PC-9 (cell line): Measurements from ENCODE around the gene EDA. TPM values are rescaled to one million over a fixed set of nuclear protein-coding genes. Genes with fewer than 3 reads are reported as not detected.

Experiments used
- BruUV-seq: library from RNA; stranded (reverse); fragments of 400-500 nt; replicated peaks from 2 replicates; lab custom pipeline; 2021; lab: Mats Ljungman, UMichigan
- CTCF ChIA-PET: fragments of 300-600 bp; sonication (Branson Sonifier 250); formaldehyde crosslinking; loops from one replicate; lab custom pipeline; 2022; ENCODE audit warnings: antibody characterized with exemption; lab: Charles Lee
- POLR2A ChIA-PET: fragments of 300-600 bp; sonication (Branson Sonifier 250); formaldehyde crosslinking; loops from one replicate; lab custom pipeline; 2022; ENCODE audit warnings: antibody characterized with exemption; ENCODE audit not compliant: unreplicated experiment; lab: Charles Lee
- DNase-seq, 2 experiments: peaks; one replicate each; pipeline versions ENCODE4 v3.0.0 to v3.0.0-alpha.2; 2015 to 2022; ENCODE audit warnings: mixed read lengths in 1 of 2
- H2AFZ ChIP-seq: fragments of 200-600 bp; sonication (generic); 2 replicates; pipeline ENCODE4 v1.8.1; 2017; ENCODE audit warnings: antibody characterized with exemption
- H3F3A ChIP-seq: fragments of 200-600 bp; sonication (generic); 2 replicates; pipeline ENCODE4 v1.8.1; 2017; ENCODE audit warnings: antibody characterized with exemption, mild to moderate bottlenecking, low read depth; ENCODE audit not compliant: insufficient read depth
- H3K27ac ChIP-seq: fragments of 200-600 bp; sonication (generic); 2 replicates; pipeline ENCODE4 v1.6.1; 2016; ENCODE audit warnings: mixed run types
- H3K27me3 ChIP-seq: fragments of 200-600 bp; sonication (generic); 2 replicates; pipeline ENCODE4 v1.6.1; 2016; ENCODE audit warnings: low read depth, mixed run types; ENCODE audit not compliant: insufficient read depth
- H3K36me3 ChIP-seq: fragments of 200-600 bp; sonication (generic); 2 replicates; pipeline ENCODE4 v1.6.1; 2016; ENCODE audit warnings: low read depth, mixed run types
- H3K4me1 ChIP-seq: fragments of 200-600 bp; sonication (generic); replicated peaks from 2 replicates; pipeline ENCODE4 v1.6.1; 2016; ENCODE audit warnings: mixed run types; ENCODE audit not compliant: insufficient read depth
- H3K4me2 ChIP-seq: fragments of 200-600 bp; sonication (generic); 2 replicates; pipeline ENCODE4 v1.6.1; 2017; ENCODE audit warnings: mixed run types
- H3K4me3 ChIP-seq: fragments of 200-600 bp; sonication (generic); 2 replicates; pipeline ENCODE4 v1.6.1; 2016; ENCODE audit warnings: mixed run types
- H3K79me2 ChIP-seq: fragments of 200-600 bp; sonication (generic); 2 replicates; pipeline ENCODE4 v1.6.1; 2017; ENCODE audit warnings: low read depth, mixed run types
- H3K9me2 ChIP-seq: fragments of 200-600 bp; sonication (generic); 2 replicates; pipeline ENCODE4 v1.8.1; 2017; ENCODE audit warnings: mild to moderate bottlenecking; ENCODE audit not compliant: insufficient read depth
- H3K9me3 ChIP-seq: fragments of 200-600 bp; sonication (generic); 2 replicates; pipeline ENCODE4 v1.8.1; 2016; ENCODE audit warnings: low read depth; ENCODE audit not compliant: insufficient read depth
- H4K20me1 ChIP-seq: fragments of 200-600 bp; sonication (generic); 2 replicates; pipeline ENCODE4 v1.8.1; 2017; ENCODE audit not compliant: insufficient read depth
- EZH2 ChIP-seq: fragments of 200-600 bp; sonication (generic); IDR thresholded peaks from 2 replicates; pipeline ENCODE4 v1.8.0; 2017; ENCODE audit warnings: antibody characterized with exemption, low read depth
- intact Hi-C: fragments of 100-400 bp; cut with micrococcal nuclease; formaldehyde crosslinking; loops from one replicate; pipeline ENCODE4 v1.10.0; 2022; ENCODE audit not compliant: unreplicated experiment
- total RNA-seq: library from RNA; stranded (reverse); gene quantifications from 2 replicates; pipeline ENCODE4 v1.2.3, GENCODE V29; 2021
- TF ChIP-seq, protein P1 (sequence below): fragments of 200-600 bp; sonication (generic); conservative IDR thresholded peaks from 2 replicates; pipeline ENCODE4 v1.6.1; 2017; ENCODE audit warnings: mixed run types, antibody characterized with exemption, mild to moderate bottlenecking, moderate library complexity

EDA gene
- total RNA-seq, 1 experiment from 2014 or later: not detected

DNA sequence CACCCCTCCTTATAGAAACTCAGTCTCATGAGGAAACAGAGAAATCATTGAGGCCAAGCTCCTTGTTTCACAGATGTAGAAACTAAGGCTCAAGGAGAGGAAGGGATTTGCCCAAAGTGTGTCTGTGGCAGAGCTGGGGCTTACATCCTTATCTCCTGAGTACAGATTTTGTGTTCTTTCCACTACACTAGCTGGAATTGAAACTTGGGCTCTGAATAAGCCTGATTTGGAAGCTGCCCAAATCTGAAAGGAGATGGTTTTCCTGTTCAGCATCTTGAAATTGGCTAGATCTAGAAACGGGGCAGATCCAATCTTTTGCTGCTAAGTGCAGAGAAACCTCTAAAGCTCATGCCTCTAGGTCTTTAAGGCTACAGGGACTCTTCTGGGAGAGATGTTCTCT is 409.6 kb downstream of the EDA start:
- H3K36me3 ChIP-seq: no peaks in the 10 kb centered on the region
- no TSS peak for BruUV-seq
- no peaks in the 10 kb centered on the region; the same call in 1 of the 2 replicates for H3K27me3 ChIP-seq
- H3K9me2 ChIP-seq: no peaks in the 10 kb centered on the region
- H3K79me2 ChIP-seq: no peaks in the 10 kb centered on the region
- intact Hi-C loops: no loop called here
- no peak overlapping the region for H3K27ac ChIP-seq
- no peak overlapping the region for H3K4me3 ChIP-seq
- no peak for TF ChIP-seq EZH2
- TF ChIP-seq, protein P1, sequence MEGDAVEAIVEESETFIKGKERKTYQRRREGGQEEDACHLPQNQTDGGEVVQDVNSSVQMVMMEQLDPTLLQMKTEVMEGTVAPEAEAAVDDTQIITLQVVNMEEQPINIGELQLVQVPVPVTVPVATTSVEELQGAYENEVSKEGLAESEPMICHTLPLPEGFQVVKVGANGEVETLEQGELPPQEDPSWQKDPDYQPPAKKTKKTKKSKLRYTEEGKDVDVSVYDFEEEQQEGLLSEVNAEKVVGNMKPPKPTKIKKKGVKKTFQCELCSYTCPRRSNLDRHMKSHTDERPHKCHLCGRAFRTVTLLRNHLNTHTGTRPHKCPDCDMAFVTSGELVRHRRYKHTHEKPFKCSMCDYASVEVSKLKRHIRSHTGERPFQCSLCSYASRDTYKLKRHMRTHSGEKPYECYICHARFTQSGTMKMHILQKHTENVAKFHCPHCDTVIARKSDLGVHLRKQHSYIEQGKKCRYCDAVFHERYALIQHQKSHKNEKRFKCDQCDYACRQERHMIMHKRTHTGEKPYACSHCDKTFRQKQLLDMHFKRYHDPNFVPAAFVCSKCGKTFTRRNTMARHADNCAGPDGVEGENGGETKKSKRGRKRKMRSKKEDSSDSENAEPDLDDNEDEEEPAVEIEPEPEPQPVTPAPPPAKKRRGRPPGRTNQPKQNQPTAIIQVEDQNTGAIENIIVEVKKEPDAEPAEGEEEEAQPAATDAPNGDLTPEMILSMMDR: no peak
- no peak for DNase-seq
- H3K4me1 ChIP-seq: no peaks in the 10 kb centered on the region
- no peak overlapping the region for H2AFZ ChIP-seq
- H3K4me2 ChIP-seq: no peak overlapping the region
- no peaks in the 10 kb centered on the region for H4K20me1 ChIP-seq
- H3K9me3 ChIP-seq: no peaks in the 10 kb centered on the region
- ChIA-PET POLR2A (no interaction called here), CTCF (no interaction called here)
- H3F3A ChIP-seq: no peaks in the 10 kb centered on the region

DNA sequence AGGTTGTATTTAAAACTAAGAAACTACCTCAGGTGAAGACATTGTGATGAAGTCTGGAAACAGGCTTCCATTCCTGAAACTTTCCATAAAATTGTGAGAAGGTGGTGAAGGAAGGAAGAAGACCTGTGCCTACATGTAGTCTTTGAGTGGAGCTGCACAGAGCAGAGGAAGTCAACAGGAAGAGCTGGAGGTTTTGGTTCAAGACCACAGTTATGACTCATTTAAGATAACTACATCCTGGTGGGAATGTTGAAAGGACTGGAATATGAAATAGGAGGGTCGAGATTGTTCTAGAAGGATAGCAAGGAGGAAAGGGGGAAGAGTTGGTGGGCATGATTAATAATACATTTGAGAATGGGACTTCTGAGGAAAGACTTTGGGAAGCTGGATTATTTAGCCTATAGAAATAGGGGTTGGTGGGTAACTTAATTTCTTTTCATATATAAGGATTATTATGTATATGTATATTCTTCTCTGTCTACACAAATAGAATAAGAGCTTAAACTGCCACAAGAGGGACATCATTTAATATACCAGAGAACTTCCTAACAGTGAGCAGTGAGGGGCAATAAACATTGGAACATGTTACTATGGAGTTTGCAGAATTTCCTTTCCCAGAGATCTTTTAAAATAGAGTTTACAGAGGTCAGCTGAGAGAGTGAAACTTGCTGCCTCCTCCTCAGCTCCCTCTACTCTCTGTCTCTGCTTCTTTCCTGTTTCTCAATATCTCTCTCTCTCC is 410.4 kb downstream of the EDA start:
- TF ChIP-seq EZH2: no peak
- TF ChIP-seq, protein P1: no peak
- H3K27ac ChIP-seq: no peak overlapping the region
- H3F3A ChIP-seq: no peaks in the 10 kb centered on the region
- H3K4me2 ChIP-seq: no peak overlapping the region
- H4K20me1 ChIP-seq: no peaks in the 10 kb centered on the region
- ChIA-PET CTCF (no interaction called here), POLR2A (interaction anchor here (0.7 kb wide), 1 partner anchor 530 kb away, joined by 7 read pairs; no protein-coding TSS in a partner anchor)
- intact Hi-C loops: no loop called here
- no peak overlapping the region for H2AFZ ChIP-seq
- no TSS peak for BruUV-seq
- no peak for DNase-seq
- no peak overlapping the region for H3K4me3 ChIP-seq
- no peaks in the 10 kb centered on the region; the same call in 1 of the 2 replicates for H3K27me3 ChIP-seq
- H3K36me3 ChIP-seq: no peaks in the 10 kb centered on the region
- H3K4me1 ChIP-seq: no peaks in the 10 kb centered on the region
- H3K79me2 ChIP-seq: no peaks in the 10 kb centered on the region
- H3K9me3 ChIP-seq: no peaks in the 10 kb centered on the region
- H3K9me2 ChIP-seq: no peaks in the 10 kb centered on the region

DNA sequence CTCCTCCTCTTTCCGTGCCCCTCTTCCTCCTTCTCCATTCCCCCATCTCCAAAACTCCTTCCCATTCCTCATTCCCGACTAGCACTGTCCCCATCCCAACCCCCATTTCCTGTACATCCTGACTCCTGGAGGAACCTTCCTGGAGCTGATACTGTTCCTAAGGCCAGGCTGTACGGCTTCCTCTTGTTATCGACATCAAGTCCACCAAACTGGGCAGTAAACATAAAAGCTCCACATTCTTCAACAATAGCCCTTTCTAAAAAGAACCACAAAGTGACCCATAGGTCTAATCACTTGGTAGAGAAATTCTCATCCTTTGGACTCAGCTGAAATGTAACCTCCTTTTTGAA is 410.9 kb downstream of the EDA start:
- Histone ChIP-seq H3K4me2 (no peak overlapping the region), H3K9me3 (no peaks in the 10 kb centered on the region), H3K4me1 (no peaks in the 10 kb centered on the region), H4K20me1 (no peaks in the 10 kb centered on the region), H3K4me3 (no peak overlapping the region), H3K27ac (no peak overlapping the region), H3K36me3 (no peaks in the 10 kb centered on the region), H3K27me3 (no peaks in the 10 kb centered on the region; the same call in 1 of the 2 replicates), H3K9me2 (no peaks in the 10 kb centered on the region), H3K79me2 (no peaks in the 10 kb centered on the region), H2AFZ (no peak overlapping the region), H3F3A (no peaks in the 10 kb centered on the region)
- ChIA-PET POLR2A (interaction anchor here (0.7 kb wide), 1 partner anchor 531 kb away, joined by 7 read pairs; no protein-coding TSS in a partner anchor), CTCF (no interaction called here)
- BruUV-seq: no TSS peak
- DNase-seq: no peak
- intact Hi-C loops: no loop called here
- TF ChIP-seq, protein P1: no peak
- TF ChIP-seq EZH2: no peak
